Fibroblast of skin of scalp (primary cell): ENCODE measurements around the gene UNC5CL.

Source experiments
- DNase-seq: peaks from one replicate; pipeline ENCODE4 v3.0.0-alpha.2; 2013

Gene UNC5CL

DNA sequence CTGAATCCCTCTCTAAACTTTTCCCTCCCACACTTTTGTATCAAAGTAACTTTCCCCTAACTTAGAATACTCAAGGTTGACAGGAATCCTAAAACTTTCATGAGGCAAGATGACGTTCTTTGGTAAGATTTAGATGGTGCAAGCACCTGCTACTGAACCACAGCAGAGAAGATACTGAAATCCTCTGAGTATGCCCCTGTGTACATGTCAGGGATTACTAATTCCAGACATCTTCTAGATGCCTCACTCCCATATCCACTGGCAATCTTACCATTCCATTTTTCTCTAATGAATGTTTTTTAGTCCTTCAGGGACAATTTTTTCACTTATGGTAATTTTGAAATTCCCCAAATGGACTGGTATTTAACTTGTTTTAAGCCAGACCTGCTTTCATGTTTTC lies 23.0 kb upstream of the UNC5CL start:
- DNase-seq = no peak

DNA sequence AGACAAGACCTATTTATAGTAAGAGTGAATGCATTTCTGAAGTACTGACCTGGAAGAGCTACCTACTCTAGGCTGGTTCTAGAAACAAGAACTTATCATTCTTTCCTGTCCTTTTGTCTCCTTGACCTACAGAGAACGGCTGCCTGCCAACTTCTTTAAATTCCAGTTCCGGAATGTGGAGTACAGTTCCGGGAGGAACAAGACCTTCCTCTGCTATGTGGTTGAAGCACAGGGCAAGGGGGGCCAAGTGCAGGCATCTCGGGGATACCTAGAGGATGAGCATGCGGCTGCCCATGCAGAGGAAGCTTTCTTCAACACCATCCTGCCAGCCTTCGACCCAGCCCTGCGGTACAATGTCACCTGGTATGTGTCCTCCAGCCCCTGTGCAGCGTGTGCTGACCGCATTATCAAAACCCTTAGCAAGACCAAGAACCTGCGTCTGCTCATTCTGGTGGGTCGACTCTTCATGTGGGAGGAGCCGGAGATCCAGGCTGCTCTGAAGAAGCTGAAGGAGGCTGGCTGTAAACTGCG lies 22.2 kb upstream of the UNC5CL start:
- no peak for DNase-seq

DNA sequence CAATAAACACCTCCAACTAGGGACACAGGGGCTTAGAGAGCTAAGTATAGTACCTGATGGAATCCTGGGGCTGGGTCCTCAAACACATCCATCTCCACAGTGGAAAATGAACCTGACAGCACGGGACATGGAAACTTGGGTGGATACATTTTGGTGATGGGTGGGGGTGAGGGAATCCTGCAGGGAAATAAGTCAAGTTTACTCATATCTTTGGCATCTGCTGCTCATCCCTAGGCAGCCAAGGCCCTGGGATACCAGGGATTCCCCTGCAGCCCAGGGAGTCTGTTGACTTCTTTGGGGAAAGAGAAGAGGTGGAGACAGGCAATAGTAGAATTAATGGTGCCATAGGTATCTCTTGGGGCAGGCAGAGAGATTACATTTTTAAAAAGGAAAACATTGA lies 20.5 kb upstream of the UNC5CL start:
- DNase-seq = peak; percentile 69

DNA sequence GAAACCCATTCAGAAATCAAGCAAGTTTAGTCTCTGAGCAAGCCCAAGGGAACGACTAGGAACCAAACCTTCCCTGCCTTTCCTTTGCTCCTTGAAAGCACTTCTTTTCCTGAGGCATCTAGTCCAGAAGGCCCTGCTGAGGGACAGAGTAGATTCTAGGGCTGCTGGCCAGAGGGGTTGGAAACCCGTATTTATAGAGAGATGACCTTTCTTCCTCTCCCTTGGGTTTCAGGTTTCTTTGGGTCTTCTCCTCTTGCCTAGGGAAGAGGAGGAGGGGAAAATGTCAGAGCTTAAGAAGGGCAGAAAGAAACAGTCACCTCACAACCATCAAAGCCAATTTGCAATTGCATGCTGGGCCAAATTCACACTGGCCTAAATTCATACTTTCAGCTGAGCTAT lies 19.8 kb upstream of the UNC5CL start:
- DNase-seq = no peak

DNA sequence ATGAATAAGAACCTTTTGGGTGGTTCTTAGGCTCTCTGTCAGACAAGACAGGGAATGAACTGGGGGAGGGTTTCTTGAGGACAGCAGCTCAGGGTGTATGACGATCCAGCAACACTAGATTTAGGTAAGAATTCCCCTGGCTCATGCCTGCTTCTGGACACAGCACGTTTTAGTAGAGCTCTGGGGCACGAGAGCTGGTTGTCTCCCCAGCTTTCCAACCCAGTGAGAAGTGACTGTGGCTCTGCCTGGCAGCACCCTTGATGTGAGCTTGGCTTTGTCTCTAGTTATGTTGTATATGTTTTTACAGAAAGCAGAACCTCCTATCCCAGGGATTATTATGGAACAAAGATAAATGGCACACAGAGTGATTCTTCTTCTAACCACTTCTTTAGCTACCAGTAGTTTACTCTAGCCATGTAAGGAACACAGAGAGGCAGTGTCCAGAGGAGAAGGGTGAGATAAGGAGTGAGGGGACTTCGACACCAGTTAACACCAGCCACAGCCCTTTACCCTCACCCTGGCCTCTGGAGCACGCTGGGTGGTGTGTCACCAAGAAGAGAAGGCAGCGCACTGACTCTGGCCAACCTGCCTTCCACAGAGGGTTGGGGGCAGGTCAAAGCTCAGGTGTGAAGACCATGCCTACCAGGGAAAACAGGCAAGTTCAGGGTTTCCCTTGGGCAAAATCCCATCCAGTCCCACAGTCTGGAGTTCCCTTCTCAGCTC lies 17.9 kb upstream of the UNC5CL start:
- no peak for DNase-seq

DNA sequence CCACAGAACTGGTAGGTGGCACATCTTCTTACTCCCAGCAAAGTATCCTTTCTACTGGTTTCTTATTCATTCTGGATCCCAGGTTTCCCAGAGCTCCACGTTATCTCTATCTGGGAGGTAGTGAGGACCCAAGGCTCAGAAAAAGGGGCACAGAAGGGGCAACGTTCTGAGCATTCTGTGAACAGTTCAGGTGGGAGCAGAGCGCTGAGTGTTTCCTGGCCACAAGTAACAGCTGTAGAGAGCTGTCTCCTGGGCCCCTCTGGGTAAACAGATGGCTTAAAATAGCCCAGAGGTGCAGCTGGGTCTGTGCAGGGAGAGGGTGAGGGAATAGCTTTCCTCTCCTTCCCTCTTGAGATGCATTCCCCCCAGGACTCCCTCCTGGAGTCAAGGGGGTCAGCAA lies 16.1 kb upstream of the UNC5CL start:
- DNase-seq = no peak

DNA sequence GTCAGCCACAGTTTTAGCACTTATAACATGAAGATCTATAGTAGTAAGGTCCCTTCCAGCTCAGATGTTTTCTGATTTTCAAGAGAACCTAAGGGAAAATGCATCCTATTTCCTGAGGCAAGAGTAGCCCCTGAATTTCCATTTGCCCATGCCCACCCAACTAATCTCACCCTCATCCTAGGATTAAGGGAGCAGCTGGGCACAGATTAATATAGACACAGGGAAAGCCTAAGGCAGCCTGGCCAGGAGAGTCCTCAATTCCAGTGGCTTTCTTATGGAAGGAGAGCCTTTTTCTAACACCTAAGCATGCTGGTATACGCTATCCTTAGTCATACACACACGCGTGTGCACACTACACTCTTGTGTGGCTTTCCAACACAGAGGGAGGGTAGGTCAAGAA lies 15.5 kb upstream of the UNC5CL start:
- no peak for DNase-seq

DNA sequence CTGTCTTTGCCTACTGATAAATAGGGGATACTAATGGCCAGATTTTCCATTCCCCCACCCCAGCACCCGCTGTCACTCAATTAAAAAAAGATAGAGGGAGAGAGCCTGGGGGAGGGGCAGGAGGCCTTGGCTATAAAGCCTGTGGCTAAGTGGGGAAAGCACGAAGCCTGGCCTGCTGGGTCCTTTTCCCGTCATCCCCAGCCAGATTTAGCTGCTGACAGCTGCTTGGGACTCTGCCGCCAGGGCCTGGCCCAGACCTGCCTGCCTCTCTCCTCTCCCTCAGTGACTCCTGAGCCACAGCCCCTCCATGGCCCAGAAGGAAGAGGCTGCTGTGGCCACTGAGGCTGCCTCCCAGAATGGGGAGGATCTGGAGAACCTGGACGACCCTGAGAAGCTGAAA lies 14.0 kb upstream of the UNC5CL start, which contains the start of gene APOBEC2:
Gene APOBEC2 (plus strand): TSS at position 162 of the 400 bp plus-strand sequence. CDS start 146 bp downstream, at position 308.
- DNase-seq = no peak

DNA sequence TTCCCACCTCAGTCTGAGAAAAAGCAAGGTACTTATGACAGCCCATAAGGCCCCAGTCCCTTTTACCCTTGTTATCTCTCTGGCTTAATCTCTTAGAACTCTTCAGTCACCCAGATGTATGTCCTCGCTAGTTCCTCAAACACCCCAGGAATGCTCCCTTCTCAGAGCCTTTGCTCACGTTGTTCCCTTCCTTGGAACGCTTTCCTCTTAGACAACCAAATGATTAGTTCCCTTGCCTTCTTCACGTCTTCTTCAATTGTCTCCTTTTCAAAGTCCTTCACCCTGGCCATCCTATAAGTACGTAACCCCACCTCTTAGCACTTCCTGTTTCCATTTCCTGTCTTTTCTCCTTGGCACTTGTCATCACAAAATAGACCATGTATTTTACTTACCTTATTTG lies 12.9 kb upstream of the UNC5CL start:
- no peak for DNase-seq

DNA sequence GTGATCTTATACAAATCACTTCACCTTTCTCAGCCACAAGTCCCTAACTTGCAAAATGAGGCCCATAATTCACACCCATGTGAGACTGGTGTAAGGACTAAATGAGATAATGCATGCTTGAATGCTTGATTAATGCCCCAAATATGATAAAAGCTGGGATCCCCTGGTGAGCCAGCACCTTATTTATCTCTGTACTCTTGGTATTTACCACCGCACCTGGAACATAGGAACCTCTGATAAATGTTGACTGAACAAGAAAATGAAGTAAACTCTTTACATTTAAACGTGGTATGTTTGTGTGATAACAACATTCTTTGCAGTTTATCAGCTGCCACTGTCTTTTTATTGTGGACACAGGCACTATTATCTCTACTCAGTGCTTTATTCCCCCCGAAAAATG lies 11.5 kb upstream of the UNC5CL start:
- no peak for DNase-seq

DNA sequence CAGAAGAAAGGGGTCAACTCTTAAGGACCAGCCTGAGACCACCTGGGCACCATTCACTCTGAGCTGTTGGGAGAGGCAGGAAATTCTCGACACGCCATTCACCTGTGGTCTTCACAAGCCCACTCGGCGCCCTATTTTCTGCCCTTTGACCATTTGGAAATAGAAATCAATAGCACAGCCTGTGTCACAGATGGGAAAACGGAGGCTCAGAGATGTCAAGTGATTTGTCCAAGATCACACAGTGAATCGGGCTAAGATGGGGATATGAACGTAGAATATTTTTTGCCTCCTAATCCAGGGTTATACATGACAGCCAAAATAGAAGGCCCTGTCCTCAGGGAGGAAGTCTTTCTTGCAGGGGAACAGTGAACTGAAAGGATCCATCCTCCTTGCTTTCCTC lies 10.9 kb upstream of the UNC5CL start:
- no peak for DNase-seq

DNA sequence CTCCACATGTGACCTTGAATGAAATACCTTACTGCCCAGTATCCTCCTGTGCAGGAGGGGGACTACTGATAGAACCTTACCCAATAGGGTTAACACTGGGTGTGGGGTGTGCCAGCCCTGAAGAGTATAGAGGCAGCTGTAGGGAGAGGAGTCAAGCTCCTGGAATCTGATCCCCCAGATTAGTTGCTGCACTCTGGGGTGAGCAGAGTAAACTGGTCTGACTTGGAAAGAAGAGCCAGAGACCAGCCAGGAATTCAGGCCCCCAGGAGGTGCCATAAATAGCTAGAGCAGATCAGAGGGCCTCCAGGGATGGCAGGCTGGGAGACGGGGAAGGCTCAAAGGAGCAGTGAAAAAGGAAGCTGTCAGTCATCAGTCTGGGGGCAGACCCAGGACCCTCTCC lies 10.5 kb upstream of the UNC5CL start:
- DNase-seq = no peak

DNA sequence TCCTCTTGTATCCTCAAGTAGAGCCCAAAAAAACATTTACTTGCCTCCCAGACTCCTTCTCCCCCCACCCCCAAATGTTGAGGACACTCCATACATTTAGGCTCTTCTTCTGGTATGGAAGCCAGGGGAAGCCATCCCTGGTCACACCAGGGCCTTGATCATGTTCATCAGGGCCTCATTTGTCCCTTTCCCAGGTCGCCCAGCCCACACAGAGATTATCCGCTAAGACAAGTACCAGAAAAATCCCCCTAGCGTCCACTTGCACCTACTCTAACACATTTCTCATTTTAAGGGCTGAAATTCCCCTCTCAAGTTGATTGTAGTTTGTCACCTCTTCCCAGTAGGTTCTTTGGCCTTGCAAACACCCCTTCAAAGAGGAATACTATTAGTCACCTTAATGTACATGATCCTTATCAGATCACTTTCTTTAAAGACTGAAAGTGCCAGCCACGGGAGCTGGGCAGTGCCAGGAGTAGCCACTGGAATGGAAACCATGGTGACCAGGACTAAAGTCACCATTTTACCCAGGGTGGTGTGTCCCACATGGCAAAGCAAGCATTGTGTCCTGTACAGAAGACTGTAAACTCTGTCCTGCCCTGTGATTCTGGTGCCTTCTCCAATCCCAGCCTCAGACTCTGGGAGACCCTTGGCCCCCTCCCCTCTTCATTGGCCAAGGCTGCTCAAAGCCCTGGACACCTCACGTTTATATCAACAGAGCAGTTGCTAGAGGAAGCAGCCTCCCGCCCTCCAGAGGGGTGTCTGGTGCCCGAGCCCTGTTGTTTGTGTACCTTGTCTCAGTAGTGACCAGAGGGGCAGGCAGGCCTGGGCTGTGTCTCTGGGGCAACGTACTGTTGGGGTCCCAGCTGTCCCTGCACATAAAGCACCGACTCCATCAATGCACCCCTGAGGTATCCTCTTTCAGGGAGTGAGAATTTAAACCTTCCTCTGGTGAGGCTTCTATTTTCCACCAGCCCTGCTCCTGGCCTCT lies 9.0 kb upstream of the UNC5CL start:
- DNase-seq = no peak

DNA sequence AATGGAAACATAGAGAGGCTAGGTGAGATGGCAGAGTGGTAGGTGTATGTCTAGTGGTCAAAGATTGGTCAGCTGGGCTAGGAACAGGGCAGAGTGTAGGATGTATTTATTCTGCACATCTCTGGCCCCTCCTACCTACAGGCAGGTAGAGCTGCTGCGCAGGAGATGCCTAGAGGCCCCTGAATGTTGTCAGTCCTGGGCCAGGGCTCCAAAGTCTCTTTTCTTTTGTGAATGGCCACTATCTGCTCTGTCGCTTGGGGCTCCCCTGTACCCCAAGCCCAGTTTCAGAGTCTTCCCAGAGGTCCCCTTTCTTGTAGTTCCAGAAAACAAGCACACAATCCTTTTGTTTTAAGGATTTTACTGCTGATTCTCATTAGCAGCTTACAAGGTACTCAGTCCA lies 8.3 kb upstream of the UNC5CL start:
- DNase-seq = no peak

DNA sequence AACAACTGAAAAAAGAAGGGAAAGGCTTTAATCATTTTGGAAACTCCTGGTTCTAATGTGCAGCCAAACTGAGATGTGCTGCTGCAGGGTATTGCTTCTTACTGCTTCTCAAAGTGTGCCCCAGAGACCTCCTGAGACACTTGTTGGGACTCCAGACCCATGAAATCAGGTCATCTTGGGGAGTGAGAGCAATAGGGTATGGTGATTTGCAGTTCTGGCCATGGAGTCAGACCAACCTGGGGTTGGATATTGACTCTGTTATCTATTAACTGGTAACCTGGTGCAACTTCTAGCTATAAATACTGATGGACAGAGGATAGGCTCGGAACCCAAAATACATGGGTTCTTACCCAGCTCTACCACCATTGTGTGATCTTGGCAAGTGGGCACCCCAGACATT lies 7.1 kb upstream of the UNC5CL start:
- no peak for DNase-seq

DNA sequence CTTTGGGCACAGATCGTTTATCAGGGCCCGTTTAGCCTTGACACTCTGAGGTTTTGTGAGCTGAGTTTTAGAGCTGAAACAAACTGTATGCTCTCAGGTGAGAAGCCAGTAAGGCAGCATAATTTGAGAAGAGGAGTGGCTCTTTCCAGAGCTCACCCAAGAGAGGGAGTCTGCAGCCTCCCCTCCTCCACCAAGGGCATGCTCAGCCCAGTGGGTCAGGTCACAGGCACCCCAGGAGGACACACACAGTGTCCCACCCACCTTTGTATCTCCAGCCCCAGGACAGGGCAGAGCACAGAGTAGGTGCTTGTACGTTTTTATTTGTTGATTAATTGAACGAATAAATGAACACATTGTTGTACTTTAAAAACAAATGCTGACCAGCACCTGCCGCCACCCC lies 6.6 kb upstream of the UNC5CL start:
- DNase-seq = no peak

DNA sequence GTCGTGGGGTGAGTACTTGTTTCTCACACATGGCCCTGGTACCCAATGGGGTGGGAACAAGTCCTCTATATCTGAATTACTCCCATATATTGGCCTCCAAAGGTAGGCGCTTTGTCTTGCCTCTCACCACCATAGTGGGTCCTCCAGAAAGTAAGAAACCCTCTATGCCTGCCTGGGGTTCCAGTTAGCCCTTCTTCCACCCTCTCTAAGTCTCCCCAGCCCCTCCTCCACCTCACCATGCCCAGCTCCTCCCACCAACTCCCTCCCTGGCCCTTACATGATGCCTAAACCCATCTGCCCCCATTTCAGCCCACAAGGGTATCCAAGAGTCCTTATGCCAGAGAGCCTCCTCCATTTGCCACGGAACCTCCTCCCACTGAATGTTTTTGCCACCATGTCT lies 4.1 kb upstream of the UNC5CL start:
- no peak for DNase-seq

DNA sequence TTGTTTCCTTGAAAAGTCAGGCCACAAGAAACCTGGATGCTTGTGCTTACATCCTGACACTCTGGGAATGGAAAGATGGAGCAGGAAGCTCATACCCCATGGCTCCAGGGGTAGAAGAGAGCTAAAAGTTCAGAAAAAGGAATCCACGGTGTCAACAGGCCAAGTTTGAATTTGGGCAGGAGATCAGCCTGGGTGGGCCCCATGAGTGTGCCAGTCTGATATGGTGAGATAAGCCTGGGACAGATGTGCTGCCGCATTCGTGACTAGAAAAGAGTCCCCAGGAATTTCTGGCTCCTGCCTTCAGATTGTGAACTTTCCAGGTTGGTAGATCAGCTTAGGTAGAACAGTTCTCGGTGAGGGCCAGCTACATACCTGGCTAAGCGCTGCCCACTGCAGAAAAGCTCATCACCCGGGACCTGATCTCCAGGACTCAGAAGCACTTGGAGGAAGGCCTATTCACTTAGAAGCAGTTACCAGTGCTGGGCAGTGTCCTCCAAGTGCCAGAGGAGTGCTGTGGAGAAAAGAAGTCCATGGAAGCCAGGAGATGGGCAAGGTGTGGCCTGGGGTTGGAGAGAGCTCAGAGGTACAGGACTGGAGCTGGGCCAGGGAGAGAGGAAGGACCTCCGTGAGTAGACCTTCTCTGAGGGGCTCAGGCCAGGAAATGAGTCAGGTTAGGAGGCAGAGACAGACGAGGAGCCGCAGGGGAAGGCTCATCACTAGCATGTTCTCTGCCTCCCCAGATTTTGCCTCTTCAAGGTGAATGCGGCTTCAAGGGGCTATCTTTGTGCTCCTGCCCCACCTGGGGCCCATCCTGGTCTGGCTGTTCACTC lies 3.4 kb upstream of the UNC5CL start, which contains the start of gene TSPO2:
Gene TSPO2 (plus strand): TSS at position 242 of the 830 bp plus-strand sequence. CDS start 519 bp downstream, at position 761.
- DNase-seq = no peak

DNA sequence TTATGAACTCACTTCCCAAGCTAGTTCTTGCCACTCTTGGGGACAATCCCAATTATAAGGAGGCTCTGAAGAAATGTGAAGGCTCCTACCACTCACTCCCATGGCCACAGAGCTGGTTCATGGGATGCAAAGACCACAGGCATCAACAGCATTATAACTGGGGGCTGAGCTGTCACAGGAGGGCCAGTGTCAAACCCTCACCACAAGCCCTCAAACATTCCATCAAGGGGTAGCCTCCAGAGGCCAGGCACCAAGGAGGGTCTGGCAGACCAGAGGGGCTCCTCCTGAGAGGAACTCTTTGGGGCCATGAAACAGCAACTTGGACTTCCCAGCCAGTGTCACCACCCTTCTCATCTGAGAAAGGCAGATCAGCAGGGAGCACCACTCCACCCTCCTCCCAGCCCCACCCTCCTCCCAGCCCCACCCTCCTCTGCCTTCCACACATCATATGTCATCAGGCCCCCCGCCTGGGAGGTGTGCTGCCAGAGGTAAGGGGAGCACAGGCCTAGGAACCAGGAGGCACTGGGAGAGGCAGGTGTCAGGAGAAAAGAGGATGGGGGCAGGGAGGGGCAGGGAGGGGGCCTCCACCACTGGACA lies 2.0 kb upstream of the UNC5CL start:
- DNase-seq = no peak

DNA sequence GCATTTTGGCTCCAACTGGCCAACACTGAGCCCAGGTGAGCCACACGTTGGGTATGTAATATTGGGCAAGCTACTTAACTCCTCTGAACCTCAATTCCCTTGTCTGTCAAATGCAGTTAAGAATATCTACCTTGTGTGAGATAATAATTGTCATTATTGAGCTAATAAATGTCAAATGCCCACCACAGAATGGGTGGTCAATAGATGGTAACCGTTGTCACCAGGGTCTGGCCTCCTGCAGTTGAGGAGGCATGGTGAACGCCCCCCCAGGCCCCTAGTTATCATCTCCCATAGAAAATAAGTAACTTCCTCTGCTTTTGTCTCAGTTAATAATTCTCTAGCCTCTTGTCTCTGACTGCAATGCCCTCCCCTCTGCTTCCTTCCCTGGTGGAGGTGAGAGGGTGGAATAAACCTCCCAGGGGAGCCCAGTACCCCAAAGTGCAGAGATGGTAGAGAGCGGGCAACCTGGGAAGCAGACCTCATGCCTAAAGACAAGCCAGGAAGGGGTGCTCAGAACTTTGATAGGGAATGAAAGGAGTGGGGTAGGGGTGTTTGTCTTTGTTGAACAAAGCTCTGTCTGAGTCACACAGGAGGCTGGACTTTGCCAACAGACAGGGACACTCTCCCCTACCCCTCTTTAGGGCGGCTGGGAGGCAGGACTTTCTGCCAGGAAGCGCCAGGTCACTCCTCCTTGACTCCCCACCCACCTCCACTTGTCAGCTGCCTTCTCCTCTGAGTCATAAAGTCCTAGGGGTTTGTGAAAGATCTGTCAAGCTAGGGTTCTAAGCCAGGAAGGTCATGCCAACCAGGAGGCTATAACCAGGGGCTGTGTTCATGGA lies 1.3 kb upstream of the UNC5CL start:
- no peak for DNase-seq

DNA sequence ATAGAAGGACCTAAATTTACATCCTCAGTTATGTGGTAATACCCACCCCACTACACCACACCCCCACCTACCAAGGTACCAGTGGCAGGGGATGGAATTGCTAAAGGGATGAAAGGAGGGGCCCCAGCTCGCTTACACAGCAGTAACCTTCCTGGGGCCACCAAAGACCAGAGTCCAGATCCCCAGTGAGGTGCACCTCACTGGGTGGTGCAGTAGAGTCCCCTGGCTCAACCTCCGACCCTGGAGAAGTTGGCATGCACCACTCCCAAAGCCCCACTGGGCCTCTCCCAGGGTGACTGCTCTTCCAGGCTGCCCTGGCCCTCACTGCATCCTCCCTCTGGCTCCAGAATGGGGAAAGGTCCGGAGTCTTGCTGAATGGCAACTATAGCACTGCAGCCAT lies 816 bp downstream of the UNC5CL start:
- DNase-seq = no peak
